ENCODE data around the gene TTLL11.

DNA sequence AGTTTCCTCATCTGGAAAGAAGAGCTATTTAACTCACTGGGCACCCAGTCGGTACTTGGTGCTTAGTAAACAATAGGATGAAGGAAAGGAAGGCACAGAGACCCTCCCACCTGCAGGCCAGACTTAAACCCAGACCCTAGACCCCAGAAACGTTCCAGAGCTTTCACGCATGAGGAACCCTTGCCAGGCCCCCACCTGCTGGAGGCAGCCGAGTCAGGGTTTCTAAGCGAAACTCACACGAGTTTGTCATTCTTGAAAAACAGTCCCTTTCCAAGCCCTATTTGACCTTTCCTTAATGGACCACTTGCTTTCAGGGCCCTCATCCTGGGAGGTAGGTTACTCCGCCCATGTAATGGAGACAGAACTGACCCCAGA is 35.8 kb upstream of the TTLL11 start:
- TF ChIP-seq POLR2A (IDR thresholded peaks at IDR 0.05; ENCODE audit: low read length) (no peak), GATA1 (IDR thresholded peaks at IDR 0.05; ENCODE audit: low read depth, low read length) (no peak)
